ENCODE data around the gene PLEK. TPM values are rescaled to one million over a fixed set of nuclear protein-coding genes. Genes with fewer than 3 reads are reported as not detected.

The PLEK gene
- not detected in 2 replicates for total RNA-seq (2014; rRNA removed)
- Bru-seq, nascent RNA = percentile 5 among the genes with signal in this experiment
- BruChase-seq, experiment 1, labeled RNA remaining after a 6-hour chase = percentile 13 among the genes with signal in this experiment
- percentile 12 among the genes with signal in this experiment for BruChase-seq, experiment 2, labeled RNA remaining after a 2-hour chase
- long read RNA-seq = 0 reads

- Histone ChIP-seq H4K20me1 (ENCODE audit: low read length) (no peaks in the 10 kb centered on the region), H3K9me2 (replicated peaks; ENCODE audit: low read length) (no peaks in the 10 kb centered on the region), H3K9me3 (ENCODE audit: low read length) (no peaks in the 10 kb centered on the region), H3K27ac (ENCODE audit: low read length) (no peak within 1 kb of the TSS), H3K36me3 (ENCODE audit: low read depth, low read length) (no peaks in the 10 kb centered on the region), H3K27me3 (ENCODE audit: low read length) (no peaks in the 10 kb centered on the region), H3K4me3 (ENCODE audit: low read length) (no peak within 1 kb of the TSS), H3F3A (ENCODE audit: low read length, unreplicated experiment) (no peaks in the 10 kb centered on the region), H3K9ac (ENCODE audit: low read length) (no peak within 1 kb of the TSS), H3K4me1 (ENCODE audit: insufficient read depth, low read length) (no peaks in the 10 kb centered on the region), H3K4me2 (ENCODE audit: low read length) (no peak within 1 kb of the TSS), H2AFZ (ENCODE audit: low read length) (no peak within 1 kb of the TSS; the same call in 1 of the 2 replicates), H3K79me2 (ENCODE audit: low read length) (no peaks in the 10 kb centered on the region)
- ChIA-PET CTCF (no interaction called here), POLR2A (ENCODE audit: unreplicated experiment) (interaction anchor here (0.6 kb wide), 1 partner anchor 738 kb away, joined by 6 read pairs; no protein-coding TSS in a partner anchor)
- DNase-seq (no peak), ATAC-seq (no peak)
- TF ChIP-seq EZH2phosphoT487 (IDR thresholded peaks at IDR 0.05; ENCODE audit: borderline replicate concordance, low read length) = no peak
- TF ChIP-seq EZH2 (IDR thresholded peaks at IDR 0.05; ENCODE audit: low read length, unreplicated experiment) = no peak
- TF ChIP-seq CTCF (conservative IDR thresholded peaks at IDR 0.05; ENCODE audit: low read depth, low read length) = no peak
- BruUV-seq (replicated peaks) = no TSS peak
- intact Hi-C loops (cut with micrococcal nuclease) = no loop called here
These were observed at the start of gene PLEK for GRCh38 chr2:68365087-68365486. TSS of gene PLEK (plus strand) at chr2:68365282. CDS start at chr2:68365352, 70 bp downstream.

GRCh38 chr2:68316111-68316510, 49.0 kb upstream of the PLEK start:
- Histone ChIP-seq H3K27ac (ENCODE audit: low read length) (no peak overlapping the region), H3F3A (ENCODE audit: low read length, unreplicated experiment) (no peaks in the 10 kb centered on the region), H3K9me3 (ENCODE audit: low read length) (no peaks in the 10 kb centered on the region), H3K4me2 (ENCODE audit: low read length) (no peak overlapping the region), H3K27me3 (ENCODE audit: low read length) (no peaks in the 10 kb centered on the region), H2AFZ (ENCODE audit: low read length) (no peak overlapping the region), H4K20me1 (ENCODE audit: low read length) (no peaks in the 10 kb centered on the region), H3K4me3 (ENCODE audit: low read length) (no peak overlapping the region), H3K9ac (ENCODE audit: low read length) (no peak overlapping the region), H3K36me3 (ENCODE audit: low read depth, low read length) (no peaks in the 10 kb centered on the region), H3K79me2 (ENCODE audit: low read length) (peaks cover 14% of the 10 kb centered on the region), H3K9me2 (replicated peaks; ENCODE audit: low read length) (no peaks in the 10 kb centered on the region), H3K4me1 (ENCODE audit: insufficient read depth, low read length) (peaks cover 16% of the 10 kb centered on the region)
- TF ChIP-seq EZH2phosphoT487 (IDR thresholded peaks at IDR 0.05; ENCODE audit: borderline replicate concordance, low read length) (no peak), EZH2 (IDR thresholded peaks at IDR 0.05; ENCODE audit: low read length, unreplicated experiment) (no peak), CTCF (conservative IDR thresholded peaks at IDR 0.05; ENCODE audit: low read depth, low read length) (no peak)
- ChIA-PET CTCF (interaction anchor here (0.5 to 0.7 kb wide), 3 partner anchors 42 to 125 kb away, joined by 3 read pairs; no protein-coding TSS in a partner anchor), POLR2A (ENCODE audit: unreplicated experiment) (interaction anchor here (0.7 kb wide), 1 partner anchor 42 kb away, joined by 3 read pairs; no protein-coding TSS in a partner anchor)
- BruUV-seq (replicated peaks) = no TSS peak
- intact Hi-C loops (cut with micrococcal nuclease) = no loop called here
- ATAC-seq (no peak), DNase-seq (no peak)

Measured in PC-3 (cell line).